HCT116 (cell line): ENCODE measurements around the gene LHCGR. TPM values are rescaled to one million over a fixed set of nuclear protein-coding genes. Genes with fewer than 3 reads are reported as not detected.

Experiments
- ATAC-seq: fragments of 200-7000 bp; cut with Tn5 transposase; 2 replicates; pipeline ENCODE4 v1.9.1; 2020; ENCODE audit warnings: mild to moderate bottlenecking, moderate library complexity
- BruUV-seq: library from RNA; stranded (reverse); fragments of 400-500 nt; replicated peaks from 2 replicates; lab custom pipeline; 2021; lab: Mats Ljungman, UMichigan
- CTCF ChIA-PET: fragments of 300-600 bp; sonication (Branson Sonifier 250); formaldehyde crosslinking; loops from one replicate; lab custom pipeline; 2021; ENCODE audit warnings: antibody characterized with exemption; lab: Charles Lee
- POLR2A ChIA-PET: fragments of 300-600, 350-600 bp; sonication (Branson Sonifier 250); formaldehyde crosslinking; loops from one replicate; lab custom pipeline; 2021; ENCODE audit warnings: antibody characterized with exemption; lab: Charles Lee
- RAD21 ChIA-PET, 2 experiments: fragments of 300-600 bp; sonication (Branson Sonifier 250); formaldehyde crosslinking; loops; one replicate each; lab custom pipeline; 2023; ENCODE audit warnings: low total read pairs in 2 of 2; ENCODE audit not compliant: uncharacterized antibody in 2 of 2, unreplicated experiment in 2 of 2, low non-redundant PET in 1 of 2; lab: Charles Lee
- DNase-seq: peaks from one replicate; pipeline ENCODE4 v3.0.0-alpha.2; 2010; ENCODE audit warnings: low read depth, low spot score
- H2AFZ ChIP-seq: fragments of 200-600 bp; shearing (Covaris generic), sonication (generic); 2 replicates; pipeline ENCODE4 v1.6.1; 2017; ENCODE audit warnings: low read depth, mixed run types, mixed read lengths, antibody characterized with exemption, low read length; ENCODE audit not compliant: poor library complexity, severe bottlenecking
- H3K27ac ChIP-seq: 2 replicates; pipeline ENCODE4 v1.5.1; 2012; ENCODE audit warnings: low read depth, low read length
- H3K27me3 ChIP-seq: fragments of 200-600 bp; sonication (generic); 2 replicates; pipeline ENCODE4 v1.6.1; 2016; ENCODE audit warnings: mixed run types, low read length, mixed read lengths; ENCODE audit not compliant: insufficient read depth
- H3K36me3 ChIP-seq, 2 experiments: fragments of 200-500 bp in 1 of 2; fragments of 200-600 bp in 1 of 2; sonication (Bioruptor generic) in 1 of 2; sonication (generic) in 1 of 2; 2 replicates each; pipeline versions ENCODE4 v1.5.1 to v1.6.1; 2014 to 2016; ENCODE audit warnings: low read length in 2 of 2, inconsistent platforms in 1 of 2, mixed read lengths in 1 of 2, mixed run types in 1 of 2; ENCODE audit not compliant: insufficient read depth in 2 of 2, control insufficient read depth in 1 of 2
- H3K4me1 ChIP-seq, 2 experiments: fragments of 200-600 bp in 1 of 2; sonication (generic) in 1 of 2; 2 replicates each; pipeline versions ENCODE4 v1.5.1 to v1.6.1; 2012 to 2017; ENCODE audit warnings: low read length in 2 of 2, inconsistent platforms in 1 of 2, mild to moderate bottlenecking in 1 of 2, mixed read lengths in 1 of 2, mixed run types in 1 of 2, moderate library complexity in 1 of 2; ENCODE audit not compliant: insufficient read depth in 2 of 2, control insufficient read depth in 1 of 2
- H3K4me2 ChIP-seq: fragments of 200-600 bp; sonication (generic); 2 replicates; pipeline ENCODE4 v1.6.1; 2017; ENCODE audit warnings: mixed run types, low read length, mixed read lengths
- H3K4me3 ChIP-seq, 2 experiments: fragments of 200-600 bp in 1 of 2; sonication (generic) in 1 of 2; replicated peaks in 1 of 2; 2 replicates each; pipeline ENCODE4 v1.5.1; 2011 to 2016; ENCODE audit warnings: low read length in 2 of 2, control low read depth in 1 of 2, low read depth in 1 of 2, mild to moderate bottlenecking in 1 of 2, mixed read lengths in 1 of 2, mixed run types in 1 of 2
- H3K79me2 ChIP-seq: fragments of 200-600 bp; sonication (generic); 2 replicates; pipeline ENCODE4 v1.6.1; 2017; ENCODE audit warnings: mild to moderate bottlenecking, mixed run types, low read length, moderate library complexity, mixed read lengths; ENCODE audit not compliant: insufficient read depth
- H3K9ac ChIP-seq: fragments of 200-600 bp; sonication (generic); 2 replicates; pipeline ENCODE4 v1.6.1; 2016; ENCODE audit warnings: low read length, mixed read lengths
- H3K9me2 ChIP-seq: fragments of 200-600 bp; sonication (generic), shearing (Covaris generic); 2 replicates; pipeline ENCODE4 v1.6.1; 2017; ENCODE audit warnings: mixed run types, mild to moderate bottlenecking, moderate library complexity; ENCODE audit not compliant: insufficient read depth
- H3K9me3 ChIP-seq, 2 experiments: fragments of 200-500 bp in 1 of 2; fragments of 200-600 bp in 1 of 2; sonication (Bioruptor generic) in 1 of 2; sonication (generic) in 1 of 2; 2 replicates each; pipeline ENCODE4 v1.6.1; 2014 to 2017; ENCODE audit warnings: low read length in 2 of 2, mixed read lengths in 2 of 2, inconsistent platforms in 1 of 2, low read depth in 1 of 2, mild to moderate bottlenecking in 1 of 2, mixed run types in 1 of 2, moderate library complexity in 1 of 2; ENCODE audit not compliant: control insufficient read depth in 1 of 2, insufficient read depth in 1 of 2
- H4K20me1 ChIP-seq: fragments of 200-600 bp; sonication (generic), shearing (Covaris generic); 2 replicates; pipeline ENCODE4 v1.6.1; 2017; ENCODE audit warnings: mixed run types, mild to moderate bottlenecking, moderate library complexity; ENCODE audit not compliant: insufficient read depth
- CTCF ChIP-seq, 3 experiments: fragments of 200-600 bp in 1 of 3; sonication (generic) in 1 of 3; IDR thresholded peaks in 2 of 3; conservative IDR thresholded peaks in 1 of 3; 2 replicates each; pipeline ENCODE4 v1.5.1; 2012 to 2017; ENCODE audit warnings: low read depth in 2 of 3, low read length in 2 of 3, antibody characterized with exemption in 1 of 3, borderline replicate concordance in 1 of 3, control low read depth in 1 of 3, mild to moderate bottlenecking in 1 of 3, mixed read lengths in 1 of 3, mixed run types in 1 of 3, moderate library complexity in 1 of 3; ENCODE audit not compliant: insufficient read depth in 1 of 3
- EGR1 ChIP-seq: IDR thresholded peaks from 2 replicates; pipeline ENCODE4 v1.6.1; 2012; ENCODE audit warnings: low read depth
- ELF1 ChIP-seq: IDR thresholded peaks from 2 replicates; pipeline ENCODE4 v1.6.1; 2012; ENCODE audit warnings: low read depth, borderline replicate concordance
- EZH2phosphoT487 ChIP-seq: fragments of 200-600 bp; IDR thresholded peaks from 2 replicates; pipeline ENCODE4 v1.6.1; 2018; ENCODE audit warnings: antibody characterized with exemption, borderline replicate concordance
- FOSL1 ChIP-seq: IDR thresholded peaks from 2 replicates; pipeline ENCODE4 v1.6.1; 2012; ENCODE audit warnings: low read depth
- POLR2AphosphoS5 ChIP-seq: IDR thresholded peaks from 2 replicates; pipeline ENCODE4 v1.6.1; 2011; ENCODE audit warnings: mild to moderate bottlenecking, low read depth, low read length, moderate library complexity
- RAD21 ChIP-seq: IDR thresholded peaks from 2 replicates; pipeline ENCODE4 v1.6.1; 2012; ENCODE audit warnings: low read depth, mild to moderate bottlenecking
- SIN3A ChIP-seq: IDR thresholded peaks from 2 replicates; pipeline ENCODE4 v1.6.1; 2012; ENCODE audit warnings: low read depth
- SRF ChIP-seq: IDR thresholded peaks from 2 replicates; pipeline ENCODE4 v1.6.1; 2012; ENCODE audit warnings: low read depth
- YY1 ChIP-seq: IDR thresholded peaks from 2 replicates; pipeline ENCODE4 v1.6.1; 2011; ENCODE audit warnings: low read length, low read depth, moderate library complexity, mild to moderate bottlenecking; ENCODE audit not compliant: insufficient replicate concordance; ENCODE audit errors: extremely low read depth
- ZBTB33 ChIP-seq: IDR thresholded peaks from 2 replicates; pipeline ENCODE4 v1.6.1; 2011; ENCODE audit warnings: mild to moderate bottlenecking, low read length, moderate library complexity; ENCODE audit not compliant: insufficient replicate concordance; ENCODE audit errors: extremely low read depth
- intact Hi-C: fragments of 100-400 bp; cut with micrococcal nuclease; formaldehyde crosslinking; loops from 2 replicates; pipeline ENCODE4 v1.10.0; 2022
- total RNA-seq: library from RNA; stranded (reverse); gene quantifications from one replicate; pipeline ENCODE4 v1.2.1, GENCODE V29; 2021; ENCODE audit not compliant: unreplicated experiment

LHCGR gene
- total RNA-seq, 1 experiment from 2014 or later = not detected

- Histone ChIP-seq H3K27ac (no peak overlapping the region), H3K4me3 (no peak overlapping the region), H3K4me1 (no peaks in the 10 kb centered on the region), H2AFZ (no peak overlapping the region), H4K20me1 (no peaks in the 10 kb centered on the region), H3K9ac (no peak overlapping the region), H3K27me3 (no peaks in the 10 kb centered on the region), H3K9me3 (no peaks in the 10 kb centered on the region), H3K36me3 (no peaks in the 10 kb centered on the region), H3K79me2 (no peaks in the 10 kb centered on the region), H3K4me2 (no peak overlapping the region)
- no peak for ATAC-seq
- POLR2A ChIA-PET = no interaction called here
- no TSS peak for BruUV-seq
- intact Hi-C loops = no loop called here
- no peak for DNase-seq
- CTCF ChIA-PET = no interaction called here
- TF ChIP-seq RAD21 = no peak
- no peak for TF ChIP-seq YY1
- no peak for TF ChIP-seq FOSL1
- no peak for TF ChIP-seq ELF1
- TF ChIP-seq ZBTB33 = no peak
- TF ChIP-seq SRF = no peak
- TF ChIP-seq POLR2AphosphoS5 = no peak
- no peak for TF ChIP-seq EGR1
- no peak for TF ChIP-seq CTCF (IDR thresholded peaks at IDR 0.05 in 2 of 3, conservative IDR thresholded peaks at IDR 0.05 in 1 of 3; ENCODE audit: borderline replicate concordance in 1 of 3, insufficient read depth in 1 of 3, low read depth in 2 of 3, low read length in 2 of 3)
- TF ChIP-seq EZH2phosphoT487 = no peak
- TF ChIP-seq SIN3A = no peak
- TF ChIP-seq, all 23 proteins: peak for 0
- RAD21 ChIA-PET = no interaction called here
- no peaks in the 10 kb centered on the region for H3K9me2 ChIP-seq
Observed at GRCh38 chr2:48673581-48673980, 81.9 kb downstream of the LHCGR start.
